HS-27A (cell line): ENCODE data around the gene SRY.
"Not testable (repeated sequence)": the region's sequence is repeated elsewhere in the genome, so short reads cannot be mapped to it uniquely, and the experiment has no call there.

Experiments
- DNase-seq: peaks from one replicate; pipeline ENCODE4 v3.0.0-alpha.2; 2012; ENCODE audit warnings: low read depth, missing footprints

Gene SRY

DNA sequence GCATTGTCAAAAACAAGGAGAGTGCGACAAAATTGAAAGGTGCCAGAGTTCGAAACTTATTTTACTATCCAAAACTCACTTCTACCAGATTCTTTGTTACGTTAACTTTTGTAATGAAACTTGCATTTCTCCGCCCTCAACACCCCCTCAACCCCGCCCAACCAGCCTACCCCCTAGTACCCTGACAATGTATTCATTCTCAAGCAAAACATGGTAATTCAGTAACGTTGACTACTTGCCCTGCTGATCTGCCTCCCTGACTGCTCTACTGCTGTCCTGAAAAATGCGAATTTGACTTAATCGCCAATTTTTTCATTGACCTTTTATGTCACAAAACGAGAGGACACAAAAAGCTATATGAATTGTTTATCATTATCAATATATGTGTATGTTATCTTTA lies at the start of gene SRY:
Gene SRY (minus strand): TSS at position 83 of the 400 bp plus-strand sequence. CDS start 79 bp downstream, at position 4.
- DNase-seq: no peak

DNA sequence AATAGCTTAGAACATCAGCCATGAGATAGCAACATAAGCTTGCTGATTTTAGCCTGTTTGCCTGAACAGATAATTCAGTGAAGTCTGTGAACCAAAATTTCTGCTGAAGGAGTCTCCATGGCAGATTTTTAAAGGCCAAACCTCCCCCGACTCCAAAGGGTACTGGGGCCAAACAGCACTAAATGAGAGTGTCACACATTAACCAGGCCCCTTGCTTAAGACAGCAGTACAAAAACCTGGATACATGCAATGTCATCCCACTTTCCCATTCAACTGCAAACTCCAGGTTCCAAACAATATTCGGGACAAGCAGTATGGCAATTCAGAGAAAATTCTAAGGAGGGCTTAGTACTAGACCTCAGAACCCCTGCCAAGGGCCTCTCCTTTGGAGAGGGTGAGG lies 49.6 kb upstream of the SRY start:
- no peak for DNase-seq

DNA sequence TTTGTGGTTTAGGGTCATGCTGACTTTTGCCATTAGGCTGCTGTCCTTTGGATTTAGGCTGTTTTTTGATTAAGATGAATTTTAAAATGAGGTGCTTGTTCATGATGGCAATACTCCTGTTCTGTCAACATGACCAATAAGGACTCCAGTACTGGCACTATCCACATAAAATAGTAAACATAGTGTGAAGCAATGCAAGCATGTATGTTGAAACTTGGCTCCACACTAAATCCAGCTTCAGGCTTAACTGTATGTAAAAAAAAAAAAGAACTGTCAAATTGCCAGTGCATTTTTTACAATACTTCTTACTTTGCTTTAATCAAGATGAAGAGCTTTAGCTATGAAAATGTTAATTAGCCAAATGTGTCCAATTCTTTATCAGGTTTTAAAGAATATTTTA lies 47.7 kb upstream of the SRY start:
- no peak for DNase-seq

DNA sequence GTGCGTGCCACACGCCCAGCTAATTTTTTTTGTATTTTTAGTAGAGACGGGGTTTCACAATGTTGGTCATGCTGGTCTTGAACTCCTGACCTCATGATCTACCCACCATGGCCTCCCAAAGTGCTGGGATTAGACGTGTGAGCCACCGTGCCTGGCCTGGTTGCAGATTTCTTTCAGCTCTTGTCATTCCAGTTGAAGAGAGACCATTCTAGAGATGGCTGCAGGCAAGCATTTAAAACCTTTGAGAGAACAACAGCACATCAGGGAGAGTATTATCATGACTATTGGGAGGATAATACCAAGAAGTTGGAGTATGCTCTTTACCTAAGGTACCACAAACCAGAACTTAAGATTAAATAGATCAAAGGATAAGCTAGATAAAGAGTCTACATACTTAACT lies 41.0 kb upstream of the SRY start:
- DNase-seq: no peak

DNA sequence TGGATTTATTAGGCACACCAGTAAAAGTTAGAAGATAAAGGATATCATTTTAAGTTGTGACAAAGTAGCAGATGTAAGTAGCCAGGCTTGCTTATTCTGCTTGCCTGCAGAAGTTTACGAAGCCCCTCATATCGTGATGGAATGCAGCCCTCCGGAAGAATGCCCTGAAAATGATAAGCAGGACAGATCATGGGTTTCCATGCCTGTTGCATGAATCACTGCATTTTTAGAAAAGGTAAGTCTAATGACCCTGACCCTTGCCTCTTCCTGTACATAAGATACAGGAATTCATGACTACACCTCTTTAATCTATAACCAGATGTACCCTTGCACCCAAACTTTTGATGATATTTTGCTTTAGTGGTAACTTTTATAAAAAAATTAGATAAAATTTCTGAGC lies 37.0 kb upstream of the SRY start:
- DNase-seq: no peak

DNA sequence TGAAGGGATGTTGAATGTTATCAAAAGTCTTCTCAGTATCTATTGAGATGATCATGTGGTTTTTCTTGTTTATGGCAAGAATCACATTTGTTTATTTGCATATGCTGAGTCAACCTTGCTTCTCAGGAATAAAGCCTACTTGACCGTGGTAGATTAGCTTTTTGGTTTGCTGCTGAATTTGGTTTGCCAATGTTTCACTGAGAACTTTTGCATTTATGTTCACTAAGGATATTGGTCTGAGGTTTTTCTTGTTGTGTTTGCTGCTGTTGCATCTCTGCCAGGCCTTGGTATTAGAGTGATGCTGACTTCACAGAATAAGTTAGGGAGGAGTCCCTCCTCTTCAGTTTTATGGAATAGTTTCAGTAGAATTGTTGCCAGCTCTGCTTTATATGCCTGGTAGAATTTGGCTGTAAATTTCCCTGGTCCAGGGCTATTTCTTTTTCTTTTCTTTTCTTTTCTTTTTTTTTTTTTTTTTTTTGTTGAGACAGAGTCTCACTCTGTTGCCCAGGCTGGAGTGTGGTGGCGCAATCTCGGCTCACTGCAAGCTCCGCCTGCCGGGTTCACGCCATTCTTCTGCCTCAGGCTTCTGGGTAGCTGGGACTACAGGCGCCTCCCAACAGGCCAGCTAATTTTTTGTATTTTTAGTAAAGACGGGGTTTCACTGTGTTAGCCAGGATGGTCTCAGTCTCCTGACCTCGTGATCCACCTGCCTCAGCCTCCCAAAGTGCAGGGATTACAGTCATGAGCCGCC lies 29.8 kb upstream of the SRY start:
- not testable (repeated sequence) for DNase-seq

DNA sequence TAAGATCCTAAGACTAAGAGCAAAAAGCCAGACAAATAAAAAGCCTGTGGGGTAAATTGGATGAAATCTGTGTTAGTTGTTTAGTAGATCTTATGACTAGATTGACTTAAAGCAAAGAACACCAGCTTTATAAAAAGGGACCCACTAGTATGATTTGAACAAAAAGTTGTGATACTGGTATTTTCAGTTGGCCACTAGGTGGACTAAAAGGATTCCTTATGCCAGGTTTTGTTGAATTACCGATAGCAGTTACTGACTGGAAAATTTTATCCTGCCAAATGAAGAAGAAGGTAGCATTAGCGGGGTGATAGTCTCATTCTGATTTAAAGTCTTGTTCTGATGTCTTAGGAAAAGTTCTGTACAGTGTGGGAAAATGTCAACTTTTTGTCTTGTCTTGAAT lies 12.8 kb upstream of the SRY start:
- no peak for DNase-seq

DNA sequence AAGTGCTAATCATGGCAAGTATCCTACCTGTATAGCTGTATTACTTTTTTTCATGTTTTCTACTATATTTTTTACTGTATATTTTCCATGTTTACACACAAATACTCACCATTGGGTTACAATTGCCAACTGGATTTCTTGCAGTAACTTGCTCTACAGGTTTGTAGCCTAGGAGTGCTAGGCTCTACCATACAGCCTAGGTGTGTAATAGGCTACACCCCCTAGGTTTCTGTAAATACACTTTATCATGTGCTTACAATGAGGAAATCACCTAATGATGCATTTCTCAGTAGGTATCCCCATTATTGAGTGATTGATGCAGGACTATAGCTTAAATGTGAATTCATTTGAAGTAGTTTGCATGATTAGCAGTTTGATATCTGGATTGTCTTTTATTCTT lies 10.5 kb upstream of the SRY start:
- no peak for DNase-seq

DNA sequence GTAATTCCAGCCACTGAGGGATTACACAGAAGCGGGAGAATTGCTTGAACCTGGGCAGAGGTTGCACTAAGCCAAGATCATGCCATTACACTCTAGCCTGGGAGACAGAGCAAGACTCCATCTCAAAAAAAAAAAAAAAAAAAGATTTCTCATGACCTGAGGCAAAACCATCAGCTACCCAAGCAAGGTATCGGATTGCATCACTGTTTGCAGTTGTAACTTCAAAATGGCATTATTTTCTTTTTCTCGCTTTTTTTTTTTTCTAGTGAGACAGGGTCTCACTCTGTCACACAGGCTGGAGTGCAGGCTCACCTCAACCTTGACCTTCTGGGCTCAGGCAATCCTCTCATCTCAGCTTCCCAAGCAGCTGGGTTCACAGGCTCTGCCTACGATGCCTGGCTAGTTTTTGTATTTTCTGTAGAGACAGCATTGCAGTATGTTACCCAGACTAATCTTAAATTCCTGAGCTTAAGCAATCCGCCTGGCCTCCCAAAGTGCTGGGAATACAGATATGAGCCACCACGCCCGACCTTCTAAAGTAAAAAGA lies 9.6 kb upstream of the SRY start:
- DNase-seq: no peak

DNA sequence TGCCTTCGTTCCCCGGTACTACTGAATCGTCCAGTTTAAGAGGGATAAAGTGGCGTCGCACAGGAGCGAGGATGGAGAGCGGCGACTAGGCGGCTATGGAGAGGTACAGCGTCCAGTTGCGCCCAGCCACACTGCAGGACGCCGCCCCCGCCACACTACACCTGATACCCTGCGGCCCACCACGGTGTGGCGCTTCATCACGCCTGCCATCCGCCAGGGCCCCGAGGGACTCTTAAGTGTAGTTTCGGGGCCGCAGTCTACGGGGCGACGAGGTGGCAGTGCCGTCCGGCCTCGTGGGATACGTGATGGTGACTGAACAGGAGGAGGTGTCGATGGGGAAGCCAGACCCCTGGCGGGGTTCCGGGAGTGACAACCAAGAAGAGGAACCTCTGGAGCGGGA lies 2.3 kb upstream of the SRY start:
- DNase-seq: no peak

DNA sequence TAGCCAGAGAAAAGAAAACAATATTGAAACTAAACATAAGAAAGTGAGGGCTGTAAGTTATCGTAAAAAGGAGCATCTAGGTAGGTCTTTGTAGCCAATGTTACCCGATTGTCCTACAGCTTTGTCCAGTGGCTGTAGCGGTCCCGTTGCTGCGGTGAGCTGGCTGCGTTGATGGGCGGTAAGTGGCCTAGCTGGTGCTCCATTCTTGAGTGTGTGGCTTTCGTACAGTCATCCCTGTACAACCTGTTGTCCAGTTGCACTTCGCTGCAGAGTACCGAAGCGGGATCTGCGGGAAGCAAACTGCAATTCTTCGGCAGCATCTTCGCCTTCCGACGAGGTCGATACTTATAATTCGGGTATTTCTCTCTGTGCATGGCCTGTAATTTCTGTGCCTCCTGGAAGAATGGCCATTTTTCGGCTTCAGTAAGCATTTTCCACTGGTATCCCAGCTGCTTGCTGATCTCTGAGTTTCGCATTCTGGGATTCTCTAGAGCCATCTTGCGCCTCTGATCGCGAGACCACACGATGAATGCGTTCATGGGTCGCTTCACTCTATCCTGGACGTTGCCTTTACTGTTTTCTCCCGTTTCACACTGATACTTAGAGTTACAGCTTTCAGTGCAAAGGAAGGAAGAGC lies 488 bp downstream of the SRY start:
- DNase-seq: no peak
